Measurements from ENCODE around the gene SLAMF6.
"Not testable (repeated sequence)": the region's sequence is repeated elsewhere in the genome, so short reads cannot be mapped to it uniquely, and the experiment has no call there.

DNA sequence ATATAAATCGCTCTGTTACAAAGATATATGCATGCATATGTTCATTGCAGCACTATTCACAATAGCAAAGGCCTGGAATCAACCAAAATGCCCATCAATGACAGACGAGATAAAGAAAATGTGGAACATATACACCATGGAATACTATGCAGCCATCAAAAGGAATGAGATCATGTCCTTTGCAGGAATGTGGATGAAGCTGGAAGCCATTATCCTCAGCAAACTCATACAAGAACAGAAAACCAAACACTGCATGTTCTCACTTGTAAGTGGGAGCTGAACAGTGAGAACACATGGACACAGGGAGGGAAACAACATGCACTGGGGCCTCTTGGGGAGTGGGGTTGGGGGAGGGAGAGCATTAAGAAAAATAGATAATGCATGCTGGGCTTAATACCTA, 5.5 kb downstream of the SLAMF6 start:
- TF ChIP-seq EZH2 (IDR thresholded peaks at IDR 0.05; ENCODE audit: insufficient read depth, poor library complexity, severe bottlenecking); EZH2phosphoT487 (IDR thresholded peaks at IDR 0.05; ENCODE audit: insufficient read depth, low read depth): not testable (repeated sequence)

All from GM23248 (cell line).